DOHH2 (cell line): ENCODE measurements around the gene AGXT.

Experiments
- H3F3A ChIP-seq: fragments of 200-600 bp; sonication (generic), shearing (Covaris generic); 2 replicates; pipeline ENCODE4 v1.6.0; 2016; ENCODE audit warnings: antibody characterized with exemption, mild to moderate bottlenecking; ENCODE audit not compliant: control insufficient read depth, insufficient read depth
- H3K27ac ChIP-seq: fragments of 200-600 bp; sonication (generic); 2 replicates; pipeline ENCODE4 v1.5.1; 2014; ENCODE audit warnings: low read depth, mild to moderate bottlenecking, low read length, moderate library complexity
- H3K27me3 ChIP-seq: fragments of 200-600 bp; sonication (generic); 2 replicates; pipeline ENCODE4 v1.6.1; 2014; ENCODE audit warnings: mild to moderate bottlenecking, low read length, mixed read lengths; ENCODE audit not compliant: control insufficient read depth
- H3K36me3 ChIP-seq: fragments of 200-600 bp; sonication (generic); 2 replicates; pipeline ENCODE4 v1.6.1; 2014; ENCODE audit warnings: mild to moderate bottlenecking, low read length, moderate library complexity, mixed read lengths; ENCODE audit not compliant: control insufficient read depth
- H3K4me1 ChIP-seq: fragments of 200-600 bp; sonication (generic); 2 replicates; pipeline ENCODE4 v1.6.1; 2014; ENCODE audit warnings: mild to moderate bottlenecking, low read length, mixed read lengths; ENCODE audit not compliant: control insufficient read depth
- H3K4me2 ChIP-seq: fragments of 200-600 bp; sonication (generic); 2 replicates; pipeline ENCODE4 v1.6.0; 2014; ENCODE audit warnings: mild to moderate bottlenecking, low read length, moderate library complexity
- H3K4me3 ChIP-seq: fragments of 200-600 bp; sonication (generic); 2 replicates; pipeline ENCODE4 v1.5.1; 2014; ENCODE audit warnings: mild to moderate bottlenecking, low read length, mixed read lengths
- H3K79me2 ChIP-seq: fragments of 200-600 bp; sonication (generic); 2 replicates; pipeline ENCODE4 v1.6.1; 2014; ENCODE audit warnings: mild to moderate bottlenecking, low read length, mixed read lengths; ENCODE audit not compliant: control insufficient read depth
- H3K9me2 ChIP-seq: fragments of 200-600 bp; sonication (generic); replicated peaks from 2 replicates; pipeline ENCODE4 v1.6.1; 2014; ENCODE audit warnings: mild to moderate bottlenecking, low read length, mixed read lengths; ENCODE audit not compliant: control insufficient read depth
- H3K9me3 ChIP-seq: fragments of 200-600 bp; sonication (generic); 2 replicates; pipeline ENCODE4 v1.6.1; 2014; ENCODE audit warnings: antibody characterized with exemption, low read length, mixed read lengths; ENCODE audit not compliant: control insufficient read depth, insufficient read depth
- H4K20me1 ChIP-seq: fragments of 200-600 bp; sonication (generic); 2 replicates; pipeline ENCODE4 v1.6.0; 2014; ENCODE audit warnings: low read depth, mild to moderate bottlenecking, antibody characterized with exemption, low read length, moderate library complexity; ENCODE audit not compliant: control insufficient read depth, insufficient read depth
- EZH2phosphoT487 ChIP-seq: fragments of 200-600 bp; sonication (generic); IDR thresholded peaks from 2 replicates; pipeline ENCODE4 v1.6.1; 2017; ENCODE audit warnings: borderline replicate concordance, mild to moderate bottlenecking, antibody characterized with exemption, low read length, moderate library complexity, mixed read lengths
- TF ChIP-seq, protein P1 (sequence below): fragments of 200-600 bp; sonication (generic); IDR thresholded peaks from one replicate; pipeline ENCODE4 v1.5.1; 2014; ENCODE audit warnings: antibody characterized with exemption, mild to moderate bottlenecking, low read depth, low read length; ENCODE audit not compliant: poor library complexity, severe bottlenecking

Gene AGXT

DNA sequence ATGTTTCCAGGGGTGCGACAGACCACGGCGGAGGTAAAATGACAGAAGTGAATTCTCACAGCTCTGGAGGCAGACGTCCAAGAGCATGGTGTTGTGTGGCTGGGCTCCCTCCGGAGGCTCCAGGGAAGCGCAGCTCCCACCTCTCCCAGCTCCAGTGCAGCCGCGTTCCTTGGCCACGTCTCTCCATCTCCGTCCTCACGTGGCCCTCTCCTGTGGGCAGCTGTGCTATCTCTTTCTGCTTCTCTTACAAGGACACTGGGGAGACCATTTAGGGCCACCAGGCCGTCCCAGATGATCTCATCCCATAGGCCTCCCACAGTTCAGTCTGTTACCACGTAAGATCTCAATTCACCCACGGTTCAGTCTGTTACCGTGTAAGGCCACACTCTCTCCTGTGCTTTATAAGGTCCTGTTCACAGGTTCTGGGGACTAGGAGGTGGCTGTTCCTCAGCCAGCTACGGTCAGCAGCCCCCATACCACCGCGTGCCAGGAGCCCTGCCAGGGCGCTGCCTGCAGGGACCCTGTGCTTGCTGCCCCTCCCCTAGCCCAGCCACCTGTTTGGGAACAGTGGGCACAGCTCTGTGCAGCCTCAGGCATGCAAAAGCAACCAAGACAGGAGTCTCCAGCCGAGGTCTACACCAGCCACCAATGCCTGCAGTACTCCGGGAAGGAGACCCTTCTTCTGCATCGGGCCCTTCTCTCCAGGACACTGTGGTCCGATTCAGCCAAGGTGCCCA is 30.3 kb downstream of the AGXT start:
- Histone ChIP-seq H3K9me2 (no peaks in the 10 kb centered on the region), H3K27ac (no peak overlapping the region), H3F3A (no peaks in the 10 kb centered on the region), H3K9me3 (no peaks in the 10 kb centered on the region), H3K36me3 (no peaks in the 10 kb centered on the region), H3K27me3 (no peaks in the 10 kb centered on the region), H4K20me1 (no peaks in the 10 kb centered on the region), H3K4me2 (no peak overlapping the region), H3K4me1 (no peaks in the 10 kb centered on the region), H3K4me3 (no peak overlapping the region), H3K79me2 (no peaks in the 10 kb centered on the region)
- TF ChIP-seq, protein P1, sequence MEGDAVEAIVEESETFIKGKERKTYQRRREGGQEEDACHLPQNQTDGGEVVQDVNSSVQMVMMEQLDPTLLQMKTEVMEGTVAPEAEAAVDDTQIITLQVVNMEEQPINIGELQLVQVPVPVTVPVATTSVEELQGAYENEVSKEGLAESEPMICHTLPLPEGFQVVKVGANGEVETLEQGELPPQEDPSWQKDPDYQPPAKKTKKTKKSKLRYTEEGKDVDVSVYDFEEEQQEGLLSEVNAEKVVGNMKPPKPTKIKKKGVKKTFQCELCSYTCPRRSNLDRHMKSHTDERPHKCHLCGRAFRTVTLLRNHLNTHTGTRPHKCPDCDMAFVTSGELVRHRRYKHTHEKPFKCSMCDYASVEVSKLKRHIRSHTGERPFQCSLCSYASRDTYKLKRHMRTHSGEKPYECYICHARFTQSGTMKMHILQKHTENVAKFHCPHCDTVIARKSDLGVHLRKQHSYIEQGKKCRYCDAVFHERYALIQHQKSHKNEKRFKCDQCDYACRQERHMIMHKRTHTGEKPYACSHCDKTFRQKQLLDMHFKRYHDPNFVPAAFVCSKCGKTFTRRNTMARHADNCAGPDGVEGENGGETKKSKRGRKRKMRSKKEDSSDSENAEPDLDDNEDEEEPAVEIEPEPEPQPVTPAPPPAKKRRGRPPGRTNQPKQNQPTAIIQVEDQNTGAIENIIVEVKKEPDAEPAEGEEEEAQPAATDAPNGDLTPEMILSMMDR, result no peak
- TF ChIP-seq EZH2phosphoT487, result no peak

DNA sequence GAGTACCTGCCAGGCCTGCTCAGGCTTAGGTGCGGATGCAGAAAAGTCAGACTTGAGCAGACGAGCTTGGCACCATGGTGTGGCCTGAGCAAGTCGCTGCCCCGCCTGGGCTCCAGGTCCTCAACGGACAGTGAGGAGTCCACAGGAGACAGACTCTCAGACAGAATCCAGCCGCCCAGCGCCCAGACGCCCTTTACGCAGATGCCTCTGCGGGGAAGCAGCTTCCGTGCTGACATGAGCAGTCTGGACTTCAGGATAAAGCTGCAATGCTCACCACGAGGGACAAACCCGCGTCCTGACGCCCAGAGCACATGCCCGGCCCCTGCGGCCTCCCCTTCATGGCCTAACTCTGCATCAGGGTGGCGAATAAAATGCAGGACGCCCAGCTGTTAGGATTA is 30.8 kb downstream of the AGXT start:
- TF ChIP-seq, protein P1, result no peak
- TF ChIP-seq EZH2phosphoT487, result no peak

DNA sequence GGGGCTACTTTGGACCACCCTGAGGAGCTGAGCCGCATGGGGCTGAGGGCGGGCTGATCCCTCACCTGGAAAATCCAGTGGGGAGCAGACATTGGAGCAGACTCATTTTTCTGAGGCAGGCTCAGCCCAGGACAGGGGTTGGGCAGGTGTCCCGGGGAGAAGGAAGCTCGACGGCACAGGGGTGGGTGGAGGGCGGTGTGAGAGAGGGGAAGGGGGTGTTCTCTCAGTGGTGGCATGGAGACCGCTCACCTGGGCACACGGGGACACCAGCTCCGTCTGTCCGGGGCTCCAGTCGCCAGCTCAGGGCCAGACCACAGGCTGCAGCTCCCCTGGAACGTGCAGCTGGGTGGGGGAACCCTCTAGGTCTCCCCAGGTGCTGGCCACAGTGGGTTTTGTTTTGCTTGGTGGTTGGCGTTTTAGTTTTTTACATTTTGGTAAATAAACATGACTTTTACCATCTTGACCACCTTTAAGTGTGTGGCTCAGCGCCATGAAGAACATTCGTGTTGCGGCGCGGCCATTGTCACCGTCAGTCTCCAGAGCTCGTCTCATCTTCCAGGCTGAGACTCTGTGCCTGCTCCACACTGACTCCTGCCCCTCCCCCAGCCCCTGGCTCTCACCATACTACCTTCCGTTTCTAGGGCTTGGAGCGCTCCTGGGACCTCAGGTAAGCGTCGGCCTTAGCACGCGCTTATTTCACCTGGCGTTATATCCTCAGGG is 31.7 kb downstream of the AGXT start:
- H3K9me2 ChIP-seq, result no peaks in the 10 kb centered on the region
- H4K20me1 ChIP-seq, result no peaks in the 10 kb centered on the region
- no peak overlapping the region for H3K4me3 ChIP-seq
- H3K36me3 ChIP-seq, result no peaks in the 10 kb centered on the region
- no peaks in the 10 kb centered on the region for H3K4me1 ChIP-seq
- H3K27ac ChIP-seq, result no peak overlapping the region
- TF ChIP-seq, protein P1, result no peak
- TF ChIP-seq EZH2phosphoT487, result no peak
- H3K9me3 ChIP-seq, result no peaks in the 10 kb centered on the region
- H3F3A ChIP-seq, result no peaks in the 10 kb centered on the region
- no peaks in the 10 kb centered on the region for H3K79me2 ChIP-seq
- no peak overlapping the region for H3K4me2 ChIP-seq
- no peaks in the 10 kb centered on the region for H3K27me3 ChIP-seq

More for the DNA sequence above, 30.8 kb downstream of the AGXT start:
- Histone ChIP-seq H3K36me3 (no peaks in the 10 kb centered on the region), H3K4me2 (no peak overlapping the region), H3K27ac (no peak overlapping the region), H3K4me1 (no peaks in the 10 kb centered on the region), H3K9me3 (no peaks in the 10 kb centered on the region), H3F3A (no peaks in the 10 kb centered on the region), H3K27me3 (no peaks in the 10 kb centered on the region), H3K79me2 (no peaks in the 10 kb centered on the region), H3K4me3 (no peak overlapping the region), H4K20me1 (no peaks in the 10 kb centered on the region), H3K9me2 (no peaks in the 10 kb centered on the region)
